ENCODE data around the gene CNOT2. TPM values are rescaled to one million over a fixed set of nuclear protein-coding genes. Genes with fewer than 3 reads are reported as not detected.

Gene CNOT2
- total and polyA plus RNA-seq, 11 donors: 15.5 to 63.7 (median 36.9) TPM

- no peak for DNase-seq
- TF ChIP-seq POLR2A (IDR thresholded peaks at IDR 0.05) (no peak), CTCF (IDR thresholded peaks at IDR 0.05) (no peak)
- Histone ChIP-seq H3K36me3 (peaks cover 0 to 33% (median 22%) of the 10 kb centered on the region in 9 donors), H3K27ac (no peak overlapping the region), H3K27me3 (no peaks in the 10 kb centered on the region), H3K4me1 (peaks cover 0 to 13% (median 0%) of the 10 kb centered on the region in 12 donors), H3K9me3 (no peaks in the 10 kb centered on the region), H3K4me3 (no peak overlapping the region)
- 95 to 99% (median 98%) methylated on average over 4 of the region's 4 CpGs for WGBS, 4 donors
- no peak for ATAC-seq
- intact Hi-C loops (cut with DNase I): loop anchor here in 2 of 10 donors (10.0 kb wide), 2 partner anchors 101 to 111 kb away; partner anchors contain the start of gene CNOT2 (in 1 of the 2)
Observed at GRCh38 chr12:70355972-70356371, 112.7 kb downstream of the CNOT2 start.

- H3K27me3 ChIP-seq: peaks cover 0 to 10% (median 0%) of the 10 kb centered on the region in 9 donors
- TF ChIP-seq CTCF (IDR thresholded peaks at IDR 0.05) (no peak), POLR2A (IDR thresholded peaks at IDR 0.05) (no peak)
- H3K9me3 ChIP-seq: no peaks in the 10 kb centered on the region
- H3K4me1 ChIP-seq: peaks cover 0 to 11% (median 0%) of the 10 kb centered on the region in 12 donors
- H3K4me3 ChIP-seq: no peak overlapping the region
- peaks cover 0 to 16% (median 4%) of the 10 kb centered on the region in 9 donors for H3K36me3 ChIP-seq
- WGBS, 4 donors: 88 to 95% (median 93%) methylated on average over 1 of the region's 1 CpG
- ATAC-seq: no peak
- DNase-seq: no peak
- H3K27ac ChIP-seq: peak overlapping the region in 1 of 12 donors; percentile 4
- intact Hi-C loops (cut with DNase I): loop anchor here in 8 of 10 donors (2.0 to 10.0 kb wide), 8 partner anchors 53 to 465 kb away; partner anchors contain the start of gene CNOT2 (in 5 of the 8)
Observed at GRCh38 chr12:70359458-70360197, 116.4 kb downstream of the CNOT2 start.

GRCh38 chr12:70360218-70360617 is 117.0 kb downstream of the CNOT2 start:
- ATAC-seq: no peak
- no peak for DNase-seq
- Histone ChIP-seq H3K27me3 (peaks cover 0 to 16% (median 0%) of the 10 kb centered on the region in 9 donors), H3K4me1 (peaks cover 0 to 12% (median 3%) of the 10 kb centered on the region in 12 donors), H3K27ac (no peak overlapping the region), H3K9me3 (no peaks in the 10 kb centered on the region), H3K36me3 (peaks cover 0 to 10% (median 0%) of the 10 kb centered on the region in 9 donors), H3K4me3 (no peak overlapping the region)
- intact Hi-C loops (cut with DNase I): loop anchor here in 7 of 10 donors (2.0 to 10.0 kb wide), 7 partner anchors 53 to 465 kb away; partner anchors contain the start of gene CNOT2 (in 4 of the 7)
- no peak for TF ChIP-seq CTCF (IDR thresholded peaks at IDR 0.05)
- no peak for TF ChIP-seq POLR2A (IDR thresholded peaks at IDR 0.05)

GRCh38 chr12:70364695-70365397 is 121.6 kb downstream of the CNOT2 start:
- ATAC-seq (no peak), DNase-seq (no peak)
- intact Hi-C loops (cut with DNase I): loop anchor here in 8 of 10 donors (5.0 to 10.0 kb wide), 7 partner anchors 120 to 470 kb away; partner anchors contain the start of gene CNOT2 (in 6 of the 8)
- Histone ChIP-seq H3K9me3 (no peaks in the 10 kb centered on the region), H3K36me3 (no peaks in the 10 kb centered on the region), H3K27me3 (peaks cover 0 to 21% (median 0%) of the 10 kb centered on the region in 9 donors), H3K4me1 (peaks cover 0 to 30% (median 10%) of the 10 kb centered on the region in 12 donors), H3K4me3 (peak overlapping the region in 10 of 12 donors; percentile 65 to 87 (median 74)), H3K27ac (no peak overlapping the region)
- TF ChIP-seq CTCF (IDR thresholded peaks at IDR 0.05): no peak
- TF ChIP-seq POLR2A (IDR thresholded peaks at IDR 0.05): no peak
- 25 to 37% (median 29%) methylated on average over 16 of the region's 16 CpGs for WGBS, 4 donors

All from heart left ventricle (tissue), 16 donors.